ENCODE results near the gene P2RX6. TPM values are rescaled to one million over a fixed set of nuclear protein-coding genes. Genes with fewer than 3 reads are reported as not detected.

The P2RX6 gene
- total and polyA plus RNA-seq, 2 of the 4 experiments (the other 2 are of a cell fraction) = 0.90 to 1.6 TPM

GRCh38 chr22:20997536-20998257, 17.3 kb upstream of the P2RX6 start:
- ChIA-PET POLR2A (ENCODE audit: unreplicated experiment) (no interaction called here), CTCF (no interaction called here)
- intact Hi-C loops (cut with micrococcal nuclease) = no loop called here
- Histone ChIP-seq H3K56ac (ENCODE audit: extremely low read depth, insufficient read depth, low read length) (no peak overlapping the region), H4K20me1 (ENCODE audit: insufficient read depth, low read length) (peaks cover 9% of the 10 kb centered on the region; the same call in 1 of the 2 replicates), H2BK20ac (ENCODE audit: low read depth, low read length) (no peak overlapping the region), H3K4me3 (ENCODE audit: insufficient read depth, low read depth, low read length) (no peak overlapping the region), H3K23ac (ENCODE audit: low read depth, low read length) (no peak overlapping the region), H3K4me1 (ENCODE audit: control insufficient read depth, insufficient read depth, low read length) (peaks cover 11% of the 10 kb centered on the region), H4K5ac (ENCODE audit: low read depth, low read length) (no peak overlapping the region), H2AK9ac (replicated peaks; ENCODE audit: low read depth, low read length, poor library complexity) (peak overlapping the region; percentile 37), H3K9me3 (ENCODE audit: control insufficient read depth, insufficient read depth, low read length) (no peaks in the 10 kb centered on the region), H3K4me2 (ENCODE audit: low read depth, low read length) (no peak overlapping the region), H4K91ac (ENCODE audit: insufficient read depth, low read depth, low read length) (no peak overlapping the region), H4K8ac (ENCODE audit: low read depth in 2 of 2, low read length in 2 of 2) (no peak overlapping the region), H2AFZ (replicated peaks; ENCODE audit: low read length, poor library complexity) (peak overlapping the region; percentile 56), H3K36me3 (ENCODE audit: control insufficient read depth, insufficient read depth, low read length) (peaks cover 51% of the 10 kb centered on the region), H3K14ac (replicated peaks; ENCODE audit: low read depth, low read length) (no peak overlapping the region), H2BK120ac (ENCODE audit: low read depth, low read length) (no peak overlapping the region), H3K79me1 (ENCODE audit: low read depth in 1 of 2, low read length in 2 of 2) (peaks cover 10 to 36% of the 10 kb centered on the region in 2 experiments; a peak in 3 of 4 replicates), H3K27me3 (ENCODE audit: control insufficient read depth, insufficient read depth, low read length) (no peaks in the 10 kb centered on the region), H3K27ac (ENCODE audit: insufficient read depth, low read length) (no peak overlapping the region), H3K4ac (ENCODE audit: low read depth, low read length) (no peak overlapping the region), H2BK5ac (ENCODE audit: low read depth, low read length, poor library complexity, severe bottlenecking) (no peak overlapping the region), H3K9me1 (ENCODE audit: insufficient read depth, low read length) (0 out of 2 replicates have a peak, but pooled peaks cover 4% of the 10 kb centered on the region), H2BK15ac (ENCODE audit: low read depth, low read length) (no peak overlapping the region), H2AK5ac (ENCODE audit: low read depth, low read length) (no peak overlapping the region; the same call in 1 of the 2 replicates), H3K18ac (ENCODE audit: low read depth, low read length) (no peak overlapping the region), H3K9ac (ENCODE audit: low read depth, low read length) (no peak overlapping the region)
- ATAC-seq (ENCODE audit: low read depth) (no peak), DNase-seq (no peak)
- TF ChIP-seq BHLHE40 (IDR thresholded peaks at IDR 0.05; ENCODE audit: low read depth, low read length) (no peak), MXI1 (IDR thresholded peaks at IDR 0.05; ENCODE audit: borderline replicate concordance, low read depth, low read length) (no peak), RCOR1 (IDR thresholded peaks at IDR 0.05; ENCODE audit: insufficient replicate concordance, low read length) (no peak), FOS (IDR thresholded peaks at IDR 0.05; ENCODE audit: low read depth, low read length) (no peak), USF2 (IDR thresholded peaks at IDR 0.05; ENCODE audit: low read depth, low read length) (no peak), SMC3 (IDR thresholded peaks at IDR 0.05; ENCODE audit: low read depth, low read length) (no peak), ELK1 (IDR thresholded peaks at IDR 0.05; ENCODE audit: borderline replicate concordance, low read depth, low read length) (no peak), CEBPB (IDR thresholded peaks at IDR 0.05; ENCODE audit: low read depth, low read length) (no peak), CHD1 (IDR thresholded peaks at IDR 0.05; ENCODE audit: low read depth, low read length) (no peak), NFE2L2 (IDR thresholded peaks at IDR 0.05; ENCODE audit: low read depth, low read length) (no peak)
- dilution Hi-C loops (cut with HindIII; ENCODE audit: low sequenced_read_pairs, unreplicated experiment) = no loop called here
- WGBS, 2 experiments (ENCODE audit: extremely low coverage in 2 of 2, insufficient read length in 1 of 2) = no CpG with 5 or more reads among the region's 13 CpGs
- no TSS peak for BruUV-seq (replicated peaks)
- in situ Hi-C loops (cut with MboI; ENCODE audit: low sequenced_read_pairs) = no loop called here
